Thyroid gland (tissue), 4 donors: Measurements from ENCODE around the gene VIT. TPM values are rescaled to one million over a fixed set of nuclear protein-coding genes. Genes with fewer than 3 reads are reported as not detected.
"Not testable (repeated sequence)": the region's sequence is repeated elsewhere in the genome, so short reads cannot be mapped to it uniquely, and the experiment has no call there.

ENCODE experiments used
- DNase-seq, 2 donors: peaks; one replicate each; pipeline ENCODE4 v3.0.0-alpha.2; 2019
- H3K27ac ChIP-seq, 3 donors: fragments of 200-600 bp; sonication (generic); 1 replicate in 2 of 3; 2 replicates in 1 of 3; pipeline ENCODE4 v1.5.1; 2016 to 2019; ENCODE audit warnings: mild to moderate bottlenecking in 1 of 3, moderate library complexity in 1 of 3
- H3K27me3 ChIP-seq: fragments of 200-600 bp; sonication (generic); one replicate; pipeline ENCODE4 v1.5.1; 2019
- H3K36me3 ChIP-seq, 2 donors: fragments of 200-600 bp; sonication (generic); one replicate each; pipeline ENCODE4 v1.5.1; 2016 to 2019
- H3K4me1 ChIP-seq, 2 donors: fragments of 200-600 bp; sonication (generic); one replicate each; pipeline ENCODE4 v1.5.1; 2017 to 2019
- H3K4me3 ChIP-seq, 3 donors: fragments of 200-600 bp; sonication (generic); replicated peaks in 1 of 3; 1 replicate in 2 of 3; 2 replicates in 1 of 3; pipeline ENCODE4 v1.5.1; 2016; ENCODE audit warnings: mild to moderate bottlenecking in 1 of 3
- H3K9me3 ChIP-seq: fragments of 200-600 bp; sonication (generic); one replicate; pipeline ENCODE4 v1.5.1; 2017
- CTCF ChIP-seq, 6 experiments: fragments of 200-600 bp in 3 of 6; fragments of 450-650 bp in 3 of 6; sonication (generic) in 3 of 6; IDR thresholded peaks; one replicate each; pipeline ENCODE4 v1.5.1; 2016 to 2019; ENCODE audit warnings: antibody characterized with exemption in 6 of 6, mild to moderate bottlenecking in 2 of 6, inconsistent platforms in 1 of 6, moderate library complexity in 1 of 6
- POLR2A ChIP-seq, 2 donors: fragments of 450-650 bp; IDR thresholded peaks; one replicate each; pipeline ENCODE4 v1.6.1; 2017; ENCODE audit warnings: antibody characterized with exemption in 2 of 2, mild to moderate bottlenecking in 2 of 2, moderate library complexity in 1 of 2
- WGBS, 2 donors: methylation state at CpG; one replicate each; pipeline ENCODE4 v1.1.5; 2017; 5-methylcytosine and 5-hydroxymethylcytosine counted together
- intact Hi-C: fragments of 100-400 bp; cut with DNase I; formaldehyde crosslinking; loops from one replicate; pipeline ENCODE4 v1.15.1; 2023
- total RNA-seq, 4 donors: library from RNA; depleted of rRNA; stranded (reverse); fragments of >200 nt; gene quantifications; one replicate each; pipeline ENCODE4 v1.2.3, GENCODE V29; 2016

The VIT gene
- total RNA-seq, 4 donors from 2014 or later: 9.4 to 24.7 (median 20.6) TPM

DNA sequence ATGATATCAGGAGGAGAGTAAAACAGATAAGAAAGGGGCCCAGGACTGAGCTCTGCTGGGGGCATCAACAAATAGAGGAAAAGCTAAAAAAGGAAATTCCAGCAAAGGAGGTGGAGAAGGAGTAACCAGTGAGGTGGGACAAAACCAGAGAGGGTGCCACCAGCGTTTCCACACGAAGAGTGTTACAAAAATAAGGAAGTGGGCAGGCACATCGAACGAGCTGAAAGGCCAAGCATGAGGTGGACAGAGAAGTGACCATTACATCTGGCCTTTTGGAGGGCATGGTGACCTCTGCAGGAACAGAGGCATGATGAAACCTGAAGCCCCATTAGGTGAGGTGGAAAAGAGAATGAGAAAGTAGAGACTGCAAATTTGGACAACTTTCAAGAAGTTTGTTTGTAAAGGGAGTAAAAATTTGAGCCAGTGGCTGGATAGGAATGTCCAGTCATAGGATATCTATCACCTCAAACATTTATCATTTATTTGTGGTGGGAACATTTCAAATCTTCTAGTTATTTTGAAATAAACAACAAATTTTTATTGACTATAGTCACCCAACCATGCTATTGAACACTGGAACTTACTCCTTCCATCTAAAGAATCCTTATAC is 18.4 kb upstream of the VIT start:
- no peak for DNase-seq
- no peaks in the 10 kb centered on the region for H3K36me3 ChIP-seq
- H3K9me3 ChIP-seq: no peaks in the 10 kb centered on the region
- intact Hi-C loops: no loop called here
- no peaks in the 10 kb centered on the region for H3K4me1 ChIP-seq
- H3K27me3 ChIP-seq: no peaks in the 10 kb centered on the region
- 71 to 77% methylated on average over 4 of the region's 4 CpGs for WGBS, 2 donors
- no peak overlapping the region for H3K4me3 ChIP-seq
- no peak overlapping the region for H3K27ac ChIP-seq
- no peak for TF ChIP-seq POLR2A (IDR thresholded peaks at IDR 0.05)
- TF ChIP-seq CTCF (IDR thresholded peaks at IDR 0.05): no peak

- H3K27ac ChIP-seq: no peak overlapping the region
Observed at GRCh38 chr2:36678856-36679255, 17.7 kb upstream of the VIT start.

GRCh38 chr2:36680012-36680411 is 16.5 kb upstream of the VIT start:
- TF ChIP-seq POLR2A (IDR thresholded peaks at IDR 0.05): no peak
- TF ChIP-seq CTCF (IDR thresholded peaks at IDR 0.05): no peak
- Histone ChIP-seq H3K4me3 (no peak overlapping the region), H3K36me3 (no peaks in the 10 kb centered on the region), H3K9me3 (no peaks in the 10 kb centered on the region), H3K27me3 (no peaks in the 10 kb centered on the region), H3K4me1 (no peaks in the 10 kb centered on the region), H3K27ac (no peak overlapping the region)
- DNase-seq: no peak
- WGBS, 2 donors: 22 to 25% methylated on average over 2 of the region's 2 CpGs
- intact Hi-C loops: no loop called here

More at GRCh38 chr2:36678856-36679255, 17.7 kb upstream of the VIT start:
- WGBS, 2 donors: 95 to 96% methylated on average over 1 of the region's 1 CpG
- TF ChIP-seq POLR2A (IDR thresholded peaks at IDR 0.05): no peak
- no peak for TF ChIP-seq CTCF (IDR thresholded peaks at IDR 0.05)
- H3K27me3 ChIP-seq: no peaks in the 10 kb centered on the region
- H3K4me1 ChIP-seq: no peaks in the 10 kb centered on the region
- H3K9me3 ChIP-seq: no peaks in the 10 kb centered on the region
- no peak overlapping the region for H3K4me3 ChIP-seq
- no peak for DNase-seq
- intact Hi-C loops: no loop called here
- H3K36me3 ChIP-seq: no peaks in the 10 kb centered on the region

GRCh38 chr2:36682562-36682961 is 13.9 kb upstream of the VIT start:
- DNase-seq: no peak
- Histone ChIP-seq H3K4me3 (no peak overlapping the region), H3K9me3 (no peaks in the 10 kb centered on the region), H3K36me3 (no peaks in the 10 kb centered on the region), H3K27ac (no peak overlapping the region), H3K27me3 (no peaks in the 10 kb centered on the region), H3K4me1 (no peaks in the 10 kb centered on the region)
- TF ChIP-seq CTCF (IDR thresholded peaks at IDR 0.05) (no peak), POLR2A (IDR thresholded peaks at IDR 0.05) (no peak)
- WGBS, 2 donors: 81 to 83% methylated on average over 6 of the region's 6 CpGs
- intact Hi-C loops: no loop called here

DNA sequence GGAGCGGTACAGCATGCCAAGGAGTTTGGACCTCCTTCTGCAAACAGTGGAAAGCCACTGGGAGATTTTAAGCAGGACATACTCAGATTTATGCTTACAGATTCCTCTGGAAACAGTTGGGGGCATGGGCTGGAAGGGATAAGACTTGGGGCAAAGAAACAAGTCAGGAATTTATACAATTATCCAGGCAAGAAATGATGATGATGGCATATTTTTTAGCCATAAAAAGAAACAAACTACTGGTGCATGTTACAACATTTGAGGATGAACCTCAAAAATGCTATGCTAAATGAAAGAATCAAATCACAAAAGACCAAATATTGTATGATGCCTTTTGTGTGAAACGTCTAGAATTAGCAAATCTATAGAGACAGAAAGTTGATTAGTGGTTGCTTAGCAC is 13.5 kb upstream of the VIT start:
- TF ChIP-seq CTCF (IDR thresholded peaks at IDR 0.05) (no peak), POLR2A (IDR thresholded peaks at IDR 0.05) (no peak)
- no peak for DNase-seq
- intact Hi-C loops: no loop called here
- Histone ChIP-seq H3K27me3 (no peaks in the 10 kb centered on the region), H3K4me1 (no peaks in the 10 kb centered on the region), H3K9me3 (no peaks in the 10 kb centered on the region), H3K36me3 (no peaks in the 10 kb centered on the region), H3K27ac (no peak overlapping the region), H3K4me3 (no peak overlapping the region)
- 63 to 75% methylated on average over 2 of the region's 2 CpGs for WGBS, 2 donors

- H3K27ac ChIP-seq, DNase-seq, H3K4me3 ChIP-seq, intact Hi-C loops, H3K9me3 ChIP-seq, H3K4me1 ChIP-seq, H3K36me3 ChIP-seq, H3K27me3 ChIP-seq: not testable (repeated sequence)
- 97 to 100% methylated on average over 2 to 15 of the region's 30 CpGs for WGBS, 2 donors
Observed at GRCh38 chr2:36688291-36688690, 8.2 kb upstream of the VIT start.

- H3K27me3 ChIP-seq, H3K27ac ChIP-seq, H3K9me3 ChIP-seq, H3K4me3 ChIP-seq, H3K4me1 ChIP-seq, DNase-seq, H3K36me3 ChIP-seq, intact Hi-C loops: not testable (repeated sequence)
- 96 to 98% methylated on average over 15 of the region's 15 CpGs for WGBS, 2 donors
Observed at GRCh38 chr2:36689013-36689412, 7.5 kb upstream of the VIT start.
